AG04450 (cell line): Measurements from ENCODE around the gene BAHD1. TPM values are rescaled to one million over a fixed set of nuclear protein-coding genes. Genes with fewer than 3 reads are reported as not detected.

Source experiments
- CTCF ChIA-PET: fragments of 300-600, 350-600 bp; formaldehyde crosslinking; extraction: SDS; loops from one replicate; lab custom pipeline; 2022; ENCODE audit warnings: antibody characterized with exemption, inconsistent platforms; lab: Charles Lee
- POLR2A ChIA-PET: fragments of 350-600 bp; formaldehyde crosslinking; extraction: SDS; loops from one replicate; lab custom pipeline; 2021; ENCODE audit warnings: antibody characterized with exemption, inconsistent platforms; lab: Yijun Ruan, JAX
- DNase-seq: peaks from one replicate; pipeline ENCODE4 v3.0.0-alpha.2; 2011; ENCODE audit warnings: low read depth, low spot score
- H3K27ac ChIP-seq: one replicate; pipeline ENCODE4 v1.5.1; 2012; ENCODE audit warnings: low read depth, low read length, control low read depth
- H3K27me3 ChIP-seq: one replicate; pipeline ENCODE4 v1.6.0; 2012; ENCODE audit warnings: low read length; ENCODE audit not compliant: control insufficient read depth, insufficient read depth
- H3K4me3 ChIP-seq: 2 replicates; pipeline ENCODE4 v1.5.1; 2011; ENCODE audit warnings: mild to moderate bottlenecking, low read depth, low read length, control low read depth
- H3K9me3 ChIP-seq: 2 replicates; pipeline ENCODE4 v1.5.1; 2012; ENCODE audit warnings: low read length; ENCODE audit not compliant: control insufficient read depth, insufficient read depth
- CTCF ChIP-seq: IDR thresholded peaks from 2 replicates; pipeline ENCODE4 v1.5.1; 2011; ENCODE audit warnings: low read depth, low read length, control low read depth, inconsistent platforms
- polyA plus RNA-seq: library from polyadenylated mRNA; depleted of rRNA; stranded (reverse); fragments of >200 nt; gene quantifications from 2 replicates; pipeline ENCODE4 v1.2.3, GENCODE V29; 2011

The BAHD1 gene
- polyA plus RNA-seq, 1 experiment, result 2.8 TPM

- ChIA-PET POLR2A (no interaction called here), CTCF (interaction anchor here (1.1 kb wide), 1 partner anchor 12 kb away, joined by 4 read pairs; no protein-coding TSS in a partner anchor)
- no peaks in the 10 kb centered on the region for H3K9me3 ChIP-seq
- no peak overlapping the region for H3K4me3 ChIP-seq
- H3K27me3 ChIP-seq, result peaks cover 15% of the 10 kb centered on the region
- TF ChIP-seq CTCF, result no peak
- no peak for DNase-seq
- H3K27ac ChIP-seq, result no peak overlapping the region
Observed at GRCh38 chr15:40508216-40508615, 67.5 kb downstream of the BAHD1 start.

- DNase-seq, result no peak
- CTCF ChIA-PET, result interaction anchor here (1.3 kb wide), 1 partner anchor 8 kb away, joined by 4 read pairs; no protein-coding TSS in a partner anchor
- TF ChIP-seq CTCF, result no peak
- Histone ChIP-seq H3K27ac (no peak overlapping the region), H3K27me3 (peaks cover 20% of the 10 kb centered on the region), H3K9me3 (no peaks in the 10 kb centered on the region), H3K4me3 (no peak overlapping the region)
- POLR2A ChIA-PET, result no interaction called here
Observed at GRCh38 chr15:40510201-40510600, 69.4 kb downstream of the BAHD1 start.

GRCh38 chr15:40511093-40511471 is 70.3 kb downstream of the BAHD1 start:
- no peak for TF ChIP-seq CTCF
- Histone ChIP-seq H3K9me3 (no peaks in the 10 kb centered on the region), H3K4me3 (peak overlapping the region; percentile 61), H3K27ac (no peak overlapping the region), H3K27me3 (peaks cover 20% of the 10 kb centered on the region)
- DNase-seq, result no peak
- ChIA-PET CTCF (no interaction called here), POLR2A (no interaction called here)

GRCh38 chr15:40511472-40512133 is 70.8 kb downstream of the BAHD1 start:
- no peak for TF ChIP-seq CTCF
- POLR2A ChIA-PET, result no interaction called here
- no peaks in the 10 kb centered on the region for H3K9me3 ChIP-seq
- H3K27me3 ChIP-seq, result peaks cover 20% of the 10 kb centered on the region
- H3K27ac ChIP-seq, result no peak overlapping the region
- CTCF ChIA-PET, result no interaction called here
- peak overlapping the region; percentile 61 for H3K4me3 ChIP-seq
- DNase-seq, result no peak

- H3K27me3 ChIP-seq, result peaks cover 20% of the 10 kb centered on the region
- no peak for TF ChIP-seq CTCF
- H3K9me3 ChIP-seq, result no peaks in the 10 kb centered on the region
- POLR2A ChIA-PET, result no interaction called here
- H3K4me3 ChIP-seq, result no peak overlapping the region
- CTCF ChIA-PET, result no interaction called here
- H3K27ac ChIP-seq, result no peak overlapping the region
- DNase-seq, result no peak
Observed at GRCh38 chr15:40512440-40512839, 71.7 kb downstream of the BAHD1 start.
